H1 (cell line): Measurements from ENCODE around the gene CYRIA. TPM values are rescaled to one million over a fixed set of nuclear protein-coding genes. Genes with fewer than 3 reads are reported as not detected.

ENCODE experiments used
- ASH2L ChIP-seq: fragments of 200-600, 300-600 bp; sonication (generic); IDR thresholded peaks from one replicate; pipeline ENCODE4 v1.7.1; 2017; ENCODE audit warnings: low read length
- BCL11A ChIP-seq, 2 experiments: IDR thresholded peaks; one replicate each; pipeline ENCODE4 v1.6.1; 2011; ENCODE audit warnings: low read depth in 2 of 2, low read length in 2 of 2, mild to moderate bottlenecking in 2 of 2
- CBX5 ChIP-seq: fragments of 300-800, 300-1000 bp; sonication (generic); IDR thresholded peaks from 2 replicates; pipeline ENCODE4 v1.7.1; 2016; ENCODE audit warnings: antibody characterized with exemption, low read length, low read depth
- CEBPB ChIP-seq: IDR thresholded peaks from 2 replicates; pipeline ENCODE4 v1.6.1; 2012; ENCODE audit warnings: low read depth, low read length
- CTBP2 ChIP-seq: IDR thresholded peaks from 2 replicates; pipeline ENCODE4 v1.7.0; 2011; ENCODE audit warnings: borderline replicate concordance, mild to moderate bottlenecking, moderate library complexity, mixed read lengths, low read length; ENCODE audit not compliant: insufficient read depth, insufficient read length
- JUND ChIP-seq: IDR thresholded peaks from 2 replicates; pipeline ENCODE4 v1.6.1; 2011; ENCODE audit warnings: mild to moderate bottlenecking, improper control_type of control experiment, low read length
- MAFK ChIP-seq: IDR thresholded peaks from 2 replicates; pipeline ENCODE4 v1.6.1; 2012; ENCODE audit warnings: low read depth, mild to moderate bottlenecking, improper control_type of control experiment, low read length
- RXRA ChIP-seq: IDR thresholded peaks from 2 replicates; pipeline ENCODE4 v1.6.1; 2011; ENCODE audit warnings: low read depth, mild to moderate bottlenecking, low read length, moderate library complexity; ENCODE audit not compliant: insufficient read depth
- SP1 ChIP-seq: IDR thresholded peaks from 2 replicates; pipeline ENCODE4 v1.6.1; 2011; ENCODE audit warnings: low read depth, low read length
- SP4 ChIP-seq: IDR thresholded peaks from 2 replicates; pipeline ENCODE4 v1.6.1; 2012; ENCODE audit warnings: low read length, inconsistent platforms
- SRF ChIP-seq: IDR thresholded peaks from 2 replicates; pipeline ENCODE4 v1.6.1; 2011; ENCODE audit warnings: mild to moderate bottlenecking, low read depth, low read length, moderate library complexity
- TCF12 ChIP-seq: IDR thresholded peaks from 2 replicates; pipeline ENCODE4 v1.6.1; 2011; ENCODE audit warnings: low read depth, mild to moderate bottlenecking, low read length
- TEAD4 ChIP-seq: IDR thresholded peaks from 2 replicates; pipeline ENCODE4 v1.6.1; 2012; ENCODE audit warnings: low read depth, low read length, inconsistent platforms, mixed read lengths
- YY1 ChIP-seq: IDR thresholded peaks from 2 replicates; pipeline ENCODE4 v1.6.1; 2011; ENCODE audit warnings: low read depth, mild to moderate bottlenecking, low read length
- polyA plus RNA-seq, 7 experiments: library from polyadenylated mRNA; depleted of rRNA in 3 of 7; stranded (reverse) in 5 of 7; unstranded in 2 of 7; fragments of >200 nt in 5 of 7; fragments of 200-250 nt in 2 of 7; gene quantifications; 1 replicate in 5 of 7; 2 replicates in 1 of 7; 4 replicates in 1 of 7; pipeline versions ENCODE4 v1.2.1 to v1.2.3, GENCODE V29; 2011 to 2013; ENCODE audit warnings: missing spikeins in 2 of 7, mixed read lengths in 2 of 7
- total RNA-seq: library from RNA; stranded (reverse); fragmentation: NEBNext Ultra II Directional; extraction: Animal tissue kit (Norgen Biotek cat#: 25700); gene quantifications from 2 replicates; pipeline ENCODE4 v1.2.1, GENCODE V29; 2021
- TF ChIP-seq, protein P1 (sequence below): fragments of 300-600 bp; sonication (generic); IDR thresholded peaks from 2 replicates; pipeline ENCODE4 v1.7.1; 2012; ENCODE audit warnings: low read length, moderate library complexity, mild to moderate bottlenecking, inconsistent platforms; ENCODE audit not compliant: insufficient replicate concordance

The CYRIA gene
- total and polyA plus RNA-seq, 2 of the 8 experiments (the other 6 are each of a cell fraction or from before 2014, with no cell fraction given): 1.5 to 9.8 TPM

DNA sequence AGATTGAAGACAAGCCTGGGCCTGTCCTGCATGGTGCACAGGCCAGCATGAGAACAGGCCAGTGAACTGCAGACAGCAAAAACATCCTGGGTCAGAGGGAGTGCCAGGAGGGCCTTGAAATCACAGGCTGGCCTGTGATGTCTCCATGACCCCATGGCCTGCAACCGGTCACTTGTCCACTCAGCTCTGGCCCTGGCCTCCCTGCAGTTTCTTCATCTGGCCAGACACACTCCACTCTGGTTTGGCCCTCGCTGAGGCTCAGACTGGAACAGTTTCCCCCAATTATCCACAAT lies 12.6 kb downstream of the CYRIA start (continued):
- TF ChIP-seq, protein P1, sequence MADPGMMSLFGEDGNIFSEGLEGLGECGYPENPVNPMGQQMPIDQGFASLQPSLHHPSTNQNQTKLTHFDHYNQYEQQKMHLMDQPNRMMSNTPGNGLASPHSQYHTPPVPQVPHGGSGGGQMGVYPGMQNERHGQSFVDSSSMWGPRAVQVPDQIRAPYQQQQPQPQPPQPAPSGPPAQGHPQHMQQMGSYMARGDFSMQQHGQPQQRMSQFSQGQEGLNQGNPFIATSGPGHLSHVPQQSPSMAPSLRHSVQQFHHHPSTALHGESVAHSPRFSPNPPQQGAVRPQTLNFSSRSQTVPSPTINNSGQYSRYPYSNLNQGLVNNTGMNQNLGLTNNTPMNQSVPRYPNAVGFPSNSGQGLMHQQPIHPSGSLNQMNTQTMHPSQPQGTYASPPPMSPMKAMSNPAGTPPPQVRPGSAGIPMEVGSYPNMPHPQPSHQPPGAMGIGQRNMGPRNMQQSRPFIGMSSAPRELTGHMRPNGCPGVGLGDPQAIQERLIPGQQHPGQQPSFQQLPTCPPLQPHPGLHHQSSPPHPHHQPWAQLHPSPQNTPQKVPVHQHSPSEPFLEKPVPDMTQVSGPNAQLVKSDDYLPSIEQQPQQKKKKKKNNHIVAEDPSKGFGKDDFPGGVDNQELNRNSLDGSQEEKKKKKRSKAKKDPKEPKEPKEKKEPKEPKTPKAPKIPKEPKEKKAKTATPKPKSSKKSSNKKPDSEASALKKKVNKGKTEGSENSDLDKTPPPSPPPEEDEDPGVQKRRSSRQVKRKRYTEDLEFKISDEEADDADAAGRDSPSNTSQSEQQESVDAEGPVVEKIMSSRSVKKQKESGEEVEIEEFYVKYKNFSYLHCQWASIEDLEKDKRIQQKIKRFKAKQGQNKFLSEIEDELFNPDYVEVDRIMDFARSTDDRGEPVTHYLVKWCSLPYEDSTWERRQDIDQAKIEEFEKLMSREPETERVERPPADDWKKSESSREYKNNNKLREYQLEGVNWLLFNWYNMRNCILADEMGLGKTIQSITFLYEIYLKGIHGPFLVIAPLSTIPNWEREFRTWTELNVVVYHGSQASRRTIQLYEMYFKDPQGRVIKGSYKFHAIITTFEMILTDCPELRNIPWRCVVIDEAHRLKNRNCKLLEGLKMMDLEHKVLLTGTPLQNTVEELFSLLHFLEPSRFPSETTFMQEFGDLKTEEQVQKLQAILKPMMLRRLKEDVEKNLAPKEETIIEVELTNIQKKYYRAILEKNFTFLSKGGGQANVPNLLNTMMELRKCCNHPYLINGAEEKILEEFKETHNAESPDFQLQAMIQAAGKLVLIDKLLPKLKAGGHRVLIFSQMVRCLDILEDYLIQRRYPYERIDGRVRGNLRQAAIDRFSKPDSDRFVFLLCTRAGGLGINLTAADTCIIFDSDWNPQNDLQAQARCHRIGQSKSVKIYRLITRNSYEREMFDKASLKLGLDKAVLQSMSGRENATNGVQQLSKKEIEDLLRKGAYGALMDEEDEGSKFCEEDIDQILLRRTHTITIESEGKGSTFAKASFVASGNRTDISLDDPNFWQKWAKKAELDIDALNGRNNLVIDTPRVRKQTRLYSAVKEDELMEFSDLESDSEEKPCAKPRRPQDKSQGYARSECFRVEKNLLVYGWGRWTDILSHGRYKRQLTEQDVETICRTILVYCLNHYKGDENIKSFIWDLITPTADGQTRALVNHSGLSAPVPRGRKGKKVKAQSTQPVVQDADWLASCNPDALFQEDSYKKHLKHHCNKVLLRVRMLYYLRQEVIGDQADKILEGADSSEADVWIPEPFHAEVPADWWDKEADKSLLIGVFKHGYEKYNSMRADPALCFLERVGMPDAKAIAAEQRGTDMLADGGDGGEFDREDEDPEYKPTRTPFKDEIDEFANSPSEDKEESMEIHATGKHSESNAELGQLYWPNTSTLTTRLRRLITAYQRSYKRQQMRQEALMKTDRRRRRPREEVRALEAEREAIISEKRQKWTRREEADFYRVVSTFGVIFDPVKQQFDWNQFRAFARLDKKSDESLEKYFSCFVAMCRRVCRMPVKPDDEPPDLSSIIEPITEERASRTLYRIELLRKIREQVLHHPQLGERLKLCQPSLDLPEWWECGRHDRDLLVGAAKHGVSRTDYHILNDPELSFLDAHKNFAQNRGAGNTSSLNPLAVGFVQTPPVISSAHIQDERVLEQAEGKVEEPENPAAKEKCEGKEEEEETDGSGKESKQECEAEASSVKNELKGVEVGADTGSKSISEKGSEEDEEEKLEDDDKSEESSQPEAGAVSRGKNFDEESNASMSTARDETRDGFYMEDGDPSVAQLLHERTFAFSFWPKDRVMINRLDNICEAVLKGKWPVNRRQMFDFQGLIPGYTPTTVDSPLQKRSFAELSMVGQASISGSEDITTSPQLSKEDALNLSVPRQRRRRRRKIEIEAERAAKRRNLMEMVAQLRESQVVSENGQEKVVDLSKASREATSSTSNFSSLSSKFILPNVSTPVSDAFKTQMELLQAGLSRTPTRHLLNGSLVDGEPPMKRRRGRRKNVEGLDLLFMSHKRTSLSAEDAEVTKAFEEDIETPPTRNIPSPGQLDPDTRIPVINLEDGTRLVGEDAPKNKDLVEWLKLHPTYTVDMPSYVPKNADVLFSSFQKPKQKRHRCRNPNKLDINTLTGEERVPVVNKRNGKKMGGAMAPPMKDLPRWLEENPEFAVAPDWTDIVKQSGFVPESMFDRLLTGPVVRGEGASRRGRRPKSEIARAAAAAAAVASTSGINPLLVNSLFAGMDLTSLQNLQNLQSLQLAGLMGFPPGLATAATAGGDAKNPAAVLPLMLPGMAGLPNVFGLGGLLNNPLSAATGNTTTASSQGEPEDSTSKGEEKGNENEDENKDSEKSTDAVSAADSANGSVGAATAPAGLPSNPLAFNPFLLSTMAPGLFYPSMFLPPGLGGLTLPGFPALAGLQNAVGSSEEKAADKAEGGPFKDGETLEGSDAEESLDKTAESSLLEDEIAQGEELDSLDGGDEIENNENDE: no peak
- TF ChIP-seq CEBPB (no peak), CBX5 (no peak), SRF (no peak), TCF12 (no peak), CTBP2 (no peak), RXRA (no peak), MAFK (no peak), SP1 (no peak), JUND (no peak), SP4 (no peak), BCL11A (IDR thresholded peaks at IDR 0.05; ENCODE audit: low read depth in 2 of 2, low read length in 2 of 2) (no peak), TEAD4 (no peak), ASH2L (no peak), YY1 (no peak)
